HEK293T (cell line): Measurements from ENCODE around the gene SAV1.

Source experiments
- BHLHE40 ChIP-seq: fragments of 450-650 bp; IDR thresholded peaks from 2 replicates; pipeline ENCODE4 v1.6.1; 2016; ENCODE audit warnings: mild to moderate bottlenecking, moderate library complexity, borderline replicate concordance
- ELF4 ChIP-seq: fragments of 450-650 bp; IDR thresholded peaks from 2 replicates; pipeline ENCODE4 v1.6.1; 2017; ENCODE audit warnings: antibody characterized with exemption
- FOXA1 ChIP-seq: fragments of 450-650 bp; IDR thresholded peaks from 2 replicates; pipeline ENCODE4 v1.6.1; 2016; ENCODE audit warnings: mild to moderate bottlenecking
- FOXM1 ChIP-seq: fragments of 450-650 bp; IDR thresholded peaks from 2 replicates; pipeline ENCODE4 v1.6.1; 2017; ENCODE audit warnings: mild to moderate bottlenecking, borderline replicate concordance
- HDGF ChIP-seq: fragments of 450-650 bp; IDR thresholded peaks from 2 replicates; pipeline ENCODE4 v1.6.1; 2017; ENCODE audit warnings: antibody characterized with exemption, borderline replicate concordance
- L3MBTL2 ChIP-seq: fragments of 450-650 bp; conservative IDR thresholded peaks from 2 replicates; pipeline ENCODE4 v1.6.1; 2016; ENCODE audit warnings: mild to moderate bottlenecking
- NFRKB ChIP-seq: fragments of 450-650 bp; IDR thresholded peaks from 2 replicates; pipeline ENCODE4 v1.6.1; 2016; ENCODE audit warnings: mild to moderate bottlenecking, moderate library complexity
- SP1 ChIP-seq: fragments of 450-650 bp; IDR thresholded peaks from 2 replicates; pipeline ENCODE4 v1.6.1; 2017
- SUZ12 ChIP-seq: fragments of 450-650 bp; IDR thresholded peaks from 2 replicates; pipeline ENCODE4 v1.6.1; 2016; ENCODE audit warnings: mild to moderate bottlenecking
- TARDBP ChIP-seq: fragments of 450-650 bp; IDR thresholded peaks from 2 replicates; pipeline ENCODE4 v1.6.1; 2016
- TF ChIP-seq, protein P1 (sequence below): fragments of 450-650 bp; IDR thresholded peaks from 2 replicates; pipeline ENCODE4 v1.6.1; 2016

DNA sequence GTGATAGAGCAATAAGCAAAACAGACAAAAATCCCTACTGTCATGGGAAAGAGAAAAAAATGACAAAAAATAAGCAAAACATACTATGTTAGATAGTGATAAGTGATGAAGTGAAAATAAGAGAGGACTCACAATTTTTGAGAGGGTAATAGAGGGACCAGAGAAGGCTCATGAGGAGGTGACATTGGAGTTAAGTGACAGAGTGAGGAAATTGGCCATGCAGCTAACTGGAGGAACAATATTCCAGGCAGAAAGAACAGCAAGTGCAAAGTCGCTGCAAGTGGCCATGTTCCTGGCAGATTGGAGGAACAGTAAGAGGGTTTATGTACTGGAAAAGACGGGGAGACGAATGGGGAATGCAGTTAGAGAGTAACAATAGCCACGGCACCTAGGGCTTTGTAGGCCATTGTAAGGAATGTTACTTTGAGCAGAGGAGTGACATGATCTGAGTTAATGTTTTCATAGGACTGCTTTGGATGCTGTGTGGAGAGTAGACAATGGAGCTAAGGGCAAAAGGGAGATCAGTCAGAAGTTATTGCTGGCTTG, 1.4 kb upstream of the SAV1 start:
- TF ChIP-seq ELF4 (no peak), SUZ12 (no peak), SP1 (no peak), FOXA1 (no peak), TARDBP (no peak), FOXM1 (no peak), NFRKB (no peak), BHLHE40 (no peak), HDGF (no peak), L3MBTL2 (no peak)
- TF ChIP-seq, protein P1, sequence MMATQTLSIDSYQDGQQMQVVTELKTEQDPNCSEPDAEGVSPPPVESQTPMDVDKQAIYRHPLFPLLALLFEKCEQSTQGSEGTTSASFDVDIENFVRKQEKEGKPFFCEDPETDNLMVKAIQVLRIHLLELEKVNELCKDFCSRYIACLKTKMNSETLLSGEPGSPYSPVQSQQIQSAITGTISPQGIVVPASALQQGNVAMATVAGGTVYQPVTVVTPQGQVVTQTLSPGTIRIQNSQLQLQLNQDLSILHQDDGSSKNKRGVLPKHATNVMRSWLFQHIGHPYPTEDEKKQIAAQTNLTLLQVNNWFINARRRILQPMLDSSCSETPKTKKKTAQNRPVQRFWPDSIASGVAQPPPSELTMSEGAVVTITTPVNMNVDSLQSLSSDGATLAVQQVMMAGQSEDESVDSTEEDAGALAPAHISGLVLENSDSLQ: no peak
